CD4-positive, CD25-positive, alpha-beta regulatory T cell (primary cell): Measurements from ENCODE around the gene PLA2G6. TPM values are rescaled to one million over a fixed set of nuclear protein-coding genes. Genes with fewer than 3 reads are reported as not detected.
A peak's percentile ranks its signal among the peaks of the same experiment; 100 is the strongest.
"Not testable (repeated sequence)": the region's sequence is repeated elsewhere in the genome, so short reads cannot be mapped to it uniquely, and the experiment has no call there.

Experiments
- ATAC-seq, 2 donors: fragments of 150-1000 bp; cut with Tn5 transposase; one replicate each; pipeline ENCODE4 v1.10.0; 2021; ENCODE audit warnings: low read depth in 2 of 2, moderate number of reproducible peaks in 2 of 2, moderate library complexity in 1 of 2
- DNase-seq, 3 donors: peaks; one replicate each; pipeline versions ENCODE4 v3.0.0 to v3.0.0-alpha.2; 2012 to 2022; ENCODE audit warnings: mixed read lengths in 1 of 3
- H3K27ac ChIP-seq: one replicate; pipeline ENCODE4 v1.7.0; 2013; ENCODE audit warnings: mild to moderate bottlenecking, low read length; ENCODE audit not compliant: insufficient read depth, poor library complexity, severe bottlenecking
- H3K27me3 ChIP-seq: one replicate; pipeline ENCODE4 v1.7.0; 2013; ENCODE audit warnings: low read length; ENCODE audit not compliant: control insufficient read depth, insufficient read depth
- H3K36me3 ChIP-seq: one replicate; pipeline ENCODE4 v1.7.0; 2013; ENCODE audit warnings: mild to moderate bottlenecking, low read length, moderate library complexity; ENCODE audit not compliant: control insufficient read depth, insufficient read depth
- H3K4me1 ChIP-seq: 2 replicates; pipeline ENCODE4 v1.7.0; 2013; ENCODE audit warnings: mild to moderate bottlenecking, low read length; ENCODE audit not compliant: insufficient read depth, control insufficient read depth, poor library complexity, severe bottlenecking
- H3K4me3 ChIP-seq: one replicate; pipeline ENCODE4 v1.7.0; 2013; ENCODE audit warnings: low read depth, mild to moderate bottlenecking, low read length, moderate library complexity
- H3K9me3 ChIP-seq, 2 experiments: 1 replicate in 1 of 2; 2 replicates in 1 of 2; pipeline ENCODE4 v1.7.0; 2013; ENCODE audit warnings: low read length in 2 of 2, mild to moderate bottlenecking in 1 of 2, moderate library complexity in 1 of 2; ENCODE audit not compliant: control insufficient read depth in 2 of 2
- H3K27ac Mint-ChIP-seq, 3 donors: one replicate each; pipeline ENCODE4 v1.8.0; 2020 to 2022; ENCODE audit warnings: mild to moderate bottlenecking in 3 of 3, mixed read lengths in 3 of 3, moderate library complexity in 2 of 3
- H3K27me3 Mint-ChIP-seq: one replicate; pipeline ENCODE4 v1.8.0; 2022; ENCODE audit warnings: mild to moderate bottlenecking, mixed read lengths
- H3K36me3 Mint-ChIP-seq: one replicate; pipeline ENCODE4 v1.8.0; 2020; ENCODE audit warnings: mixed read lengths
- H3K4me1 Mint-ChIP-seq, 4 donors: one replicate each; pipeline ENCODE4 v1.8.0; 2020 to 2022; ENCODE audit warnings: mixed read lengths in 4 of 4, mild to moderate bottlenecking in 1 of 4
- H3K4me3 Mint-ChIP-seq, 4 donors: one replicate each; pipeline ENCODE4 v1.8.0; 2020 to 2022; ENCODE audit warnings: mild to moderate bottlenecking in 4 of 4, mixed read lengths in 4 of 4, moderate library complexity in 3 of 4
- H3K9me3 Mint-ChIP-seq, 7 donors: one replicate each; pipeline ENCODE4 v1.8.0; 2020 to 2022; ENCODE audit warnings: mixed read lengths in 7 of 7, mild to moderate bottlenecking in 3 of 7, moderate library complexity in 2 of 7
- polyA plus RNA-seq, 4 donors: library from polyadenylated mRNA; unstranded; fragments of 300-500 nt; fragmentation: Illumina TruSeq; gene quantifications; one replicate each; pipeline ENCODE4 v1.2.3, GENCODE V29; 2021
- total RNA-seq: library from RNA; stranded (reverse); gene quantifications from one replicate; pipeline ENCODE4 v1.2.3, GENCODE V29; 2022

Gene PLA2G6
- total and polyA plus RNA-seq, 5 donors from 2014 or later: 2.6 to 137 (median 5.5) TPM

DNA sequence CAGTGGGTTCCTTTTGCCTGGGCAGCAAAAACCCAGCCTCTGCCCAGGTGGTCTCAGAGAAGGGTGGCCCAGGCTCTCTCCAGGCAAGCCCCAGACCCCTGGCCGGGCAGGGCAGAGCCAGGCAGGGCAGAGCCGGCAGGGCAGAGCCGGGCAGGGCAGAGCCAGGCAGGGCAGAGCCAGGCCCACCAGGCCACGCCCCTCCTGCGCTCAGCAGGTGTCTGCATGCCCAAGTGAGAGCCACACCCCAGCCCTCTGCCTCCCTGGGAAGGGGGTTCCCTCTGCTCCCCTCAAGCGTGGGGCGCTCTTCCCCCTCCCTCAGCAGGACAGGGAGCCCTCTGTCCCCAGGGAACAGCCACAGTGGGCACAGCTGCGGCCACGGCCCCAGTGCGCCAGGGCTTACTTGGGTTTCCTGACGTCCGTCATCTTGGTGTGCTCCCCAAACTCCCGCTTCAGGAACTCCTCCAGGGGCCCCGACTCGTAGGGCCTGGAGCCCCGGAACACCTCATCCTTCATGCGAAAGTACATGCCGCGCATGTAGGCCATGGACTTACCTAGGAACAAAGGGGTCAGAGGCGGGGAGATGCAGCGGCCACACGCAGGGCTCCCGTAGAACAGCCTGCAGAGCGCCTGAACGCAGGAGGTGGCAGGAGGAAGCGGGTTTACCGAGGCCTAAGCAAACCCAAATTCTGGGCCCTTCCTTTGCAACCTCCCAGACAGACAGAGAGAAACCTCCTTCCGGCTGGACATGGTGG is 61.1 kb downstream of the PLA2G6 start:
- Histone ChIP-seq H3K27ac (no peak overlapping the region), H3K4me1 (no peaks in the 10 kb centered on the region), H3K4me3 (no peak overlapping the region), H3K9me3 (no peaks in the 10 kb centered on the region), H3K27me3 (no peaks in the 10 kb centered on the region), H3K36me3 (peaks cover 5% of the 10 kb centered on the region)
- no peak for DNase-seq
- H3K27me3 Mint-ChIP-seq: no peaks in the 10 kb centered on the region
- H3K27ac Mint-ChIP-seq: no peak overlapping the region
- no peaks in the 10 kb centered on the region for H3K9me3 Mint-ChIP-seq
- H3K4me3 Mint-ChIP-seq: no peak overlapping the region
- peaks cover 13% of the 10 kb centered on the region for H3K36me3 Mint-ChIP-seq
- ATAC-seq: no peak
- H3K4me1 Mint-ChIP-seq: no peaks in the 10 kb centered on the region

DNA sequence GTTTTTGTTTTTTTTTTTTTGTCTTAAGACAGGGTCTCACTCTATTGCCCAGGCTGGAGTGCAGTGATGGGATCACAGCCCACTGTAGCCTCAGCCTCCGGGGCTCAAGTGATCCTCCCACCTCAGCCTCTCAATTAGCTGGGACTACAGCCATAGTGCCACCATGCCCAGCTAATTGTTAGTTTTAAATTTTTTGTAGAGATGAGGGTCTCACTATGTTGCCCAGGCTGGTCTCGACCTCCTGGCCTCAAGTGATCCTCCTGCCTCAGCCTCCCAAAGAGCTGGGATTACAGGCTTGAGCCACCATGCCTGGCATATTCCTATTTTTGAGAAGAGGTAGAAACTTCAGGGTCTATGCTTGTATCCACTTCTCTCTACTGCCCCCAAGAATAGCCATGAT is 62.9 kb downstream of the PLA2G6 start:
- not testable (repeated sequence) for H3K4me1 ChIP-seq, DNase-seq, H3K9me3 ChIP-seq, ATAC-seq, H3K27me3 ChIP-seq, H3K9me3 Mint-ChIP-seq, H3K4me1 Mint-ChIP-seq, H3K27ac ChIP-seq, H3K27ac Mint-ChIP-seq, H3K4me3 ChIP-seq, H3K36me3 ChIP-seq, H3K4me3 Mint-ChIP-seq, H3K27me3 Mint-ChIP-seq
- H3K36me3 Mint-ChIP-seq: peaks cover 14% of the 10 kb centered on the region

DNA sequence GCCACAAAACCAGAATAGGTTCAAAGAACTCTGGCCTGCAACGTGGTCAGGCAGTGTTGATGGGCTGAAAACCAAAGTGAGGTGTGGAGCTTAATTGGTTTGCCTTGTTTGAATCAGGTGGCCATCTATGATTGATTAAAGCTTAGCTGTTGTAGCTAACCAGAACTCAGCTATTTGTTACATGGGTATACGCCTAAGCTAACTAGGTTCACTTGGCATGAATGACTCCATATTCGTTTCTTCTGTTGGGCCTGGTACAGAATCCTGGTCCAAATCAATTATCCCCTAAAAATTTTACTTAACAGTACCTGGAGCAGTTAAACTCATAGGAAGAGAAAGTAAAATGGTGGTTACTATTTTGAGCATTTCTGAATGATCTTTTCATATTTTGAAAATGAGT is 63.4 kb downstream of the PLA2G6 start:
- no peak overlapping the region for H3K27ac Mint-ChIP-seq
- no peak for ATAC-seq

DNA sequence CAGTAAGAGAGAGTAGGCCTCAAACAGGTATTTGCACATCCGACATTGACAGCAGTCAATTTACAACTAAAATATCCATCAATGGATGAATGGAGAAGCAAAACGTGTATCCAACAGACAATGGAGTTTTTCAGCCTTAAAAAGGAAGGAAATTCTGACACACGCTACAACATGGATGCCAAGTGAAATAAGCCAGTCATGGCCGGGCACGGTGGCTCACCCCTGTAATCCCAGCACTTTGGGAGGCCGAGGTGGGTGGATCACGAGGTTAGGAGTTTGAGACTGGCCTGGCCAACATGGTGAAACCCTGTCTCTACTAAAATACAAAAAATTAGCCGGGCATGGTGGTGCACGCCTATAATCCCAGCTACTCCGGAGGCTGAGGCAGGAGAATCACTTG is 64.1 kb downstream of the PLA2G6 start:
- H3K4me3 ChIP-seq, H3K4me3 Mint-ChIP-seq, H3K4me1 ChIP-seq, DNase-seq, H3K27me3 Mint-ChIP-seq, ATAC-seq, H3K36me3 ChIP-seq, H3K9me3 ChIP-seq, H3K9me3 Mint-ChIP-seq, H3K27ac ChIP-seq, H3K27ac Mint-ChIP-seq, H3K4me1 Mint-ChIP-seq, H3K27me3 ChIP-seq: not testable (repeated sequence)
- H3K36me3 Mint-ChIP-seq: peaks cover 16% of the 10 kb centered on the region

More for the DNA sequence above, 63.4 kb downstream of the PLA2G6 start:
- H3K27me3 ChIP-seq: no peaks in the 10 kb centered on the region
- no peak overlapping the region for H3K4me3 ChIP-seq
- H3K36me3 Mint-ChIP-seq: peaks cover 14% of the 10 kb centered on the region
- peaks cover 3% of the 10 kb centered on the region for H3K36me3 ChIP-seq
- peaks cover 5% of the 10 kb centered on the region for H3K27me3 Mint-ChIP-seq
- no peaks in the 10 kb centered on the region for H3K4me1 ChIP-seq
- H3K4me1 Mint-ChIP-seq: peaks cover 2 to 7% (median 4%) of the 10 kb centered on the region in 4 donors
- no peak for DNase-seq
- no peaks in the 10 kb centered on the region for H3K9me3 ChIP-seq
- no peak overlapping the region for H3K27ac ChIP-seq
- no peak overlapping the region for H3K4me3 Mint-ChIP-seq
- no peaks in the 10 kb centered on the region for H3K9me3 Mint-ChIP-seq

DNA sequence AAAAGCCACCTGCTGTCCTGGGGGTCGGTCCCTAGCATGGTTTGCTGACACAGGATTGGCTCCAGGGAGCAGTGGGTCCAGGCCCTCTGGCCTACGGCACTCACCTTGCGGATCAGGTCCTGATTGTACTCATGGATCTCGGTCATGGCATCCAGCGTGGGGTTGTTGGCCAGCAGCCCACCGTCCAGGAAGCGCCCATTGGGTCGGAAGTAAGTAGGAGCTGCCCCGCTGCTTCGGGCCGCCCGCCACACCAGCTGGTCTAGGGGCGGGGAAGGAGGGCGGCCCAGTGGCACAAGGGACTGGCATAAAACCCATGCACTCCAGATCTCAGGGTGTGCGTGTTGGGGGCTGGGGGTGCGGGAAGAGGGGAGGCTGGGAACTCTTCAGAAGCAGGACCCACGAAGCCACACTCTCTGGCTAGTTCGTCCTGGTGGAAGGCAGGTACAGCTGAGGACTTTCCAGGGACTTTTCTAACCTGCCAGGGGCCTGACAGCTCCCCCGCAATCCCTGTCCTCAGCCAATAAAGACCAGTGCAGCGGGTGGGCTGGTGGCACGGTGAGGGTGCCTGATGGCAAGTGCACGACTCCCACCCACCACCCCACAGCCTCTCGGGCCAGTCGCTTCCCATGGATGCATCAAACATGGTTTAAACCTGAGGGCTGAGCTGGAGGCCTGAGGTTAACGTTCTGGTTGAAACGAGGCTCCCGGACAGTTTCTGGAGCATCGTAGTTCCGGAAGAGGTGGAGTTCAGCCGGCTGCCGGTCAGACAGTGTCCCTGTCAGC is 66.0 kb downstream of the PLA2G6 start:
- Histone ChIP-seq H3K27ac (no peak overlapping the region), H3K36me3 (peaks cover 3% of the 10 kb centered on the region), H3K4me3 (no peak overlapping the region), H3K9me3 (no peaks in the 10 kb centered on the region), H3K4me1 (no peaks in the 10 kb centered on the region), H3K27me3 (no peaks in the 10 kb centered on the region)
- no peak overlapping the region for H3K27ac Mint-ChIP-seq
- peaks cover 5% of the 10 kb centered on the region for H3K27me3 Mint-ChIP-seq
- no peak for ATAC-seq
- H3K4me1 Mint-ChIP-seq: peaks cover 2 to 7% (median 4%) of the 10 kb centered on the region in 4 donors
- H3K36me3 Mint-ChIP-seq: peaks cover 16% of the 10 kb centered on the region
- H3K9me3 Mint-ChIP-seq: peaks cover 0 to 1% (median 0%) of the 10 kb centered on the region in 7 donors
- DNase-seq: no peak
- H3K4me3 Mint-ChIP-seq: no peak overlapping the region

DNA sequence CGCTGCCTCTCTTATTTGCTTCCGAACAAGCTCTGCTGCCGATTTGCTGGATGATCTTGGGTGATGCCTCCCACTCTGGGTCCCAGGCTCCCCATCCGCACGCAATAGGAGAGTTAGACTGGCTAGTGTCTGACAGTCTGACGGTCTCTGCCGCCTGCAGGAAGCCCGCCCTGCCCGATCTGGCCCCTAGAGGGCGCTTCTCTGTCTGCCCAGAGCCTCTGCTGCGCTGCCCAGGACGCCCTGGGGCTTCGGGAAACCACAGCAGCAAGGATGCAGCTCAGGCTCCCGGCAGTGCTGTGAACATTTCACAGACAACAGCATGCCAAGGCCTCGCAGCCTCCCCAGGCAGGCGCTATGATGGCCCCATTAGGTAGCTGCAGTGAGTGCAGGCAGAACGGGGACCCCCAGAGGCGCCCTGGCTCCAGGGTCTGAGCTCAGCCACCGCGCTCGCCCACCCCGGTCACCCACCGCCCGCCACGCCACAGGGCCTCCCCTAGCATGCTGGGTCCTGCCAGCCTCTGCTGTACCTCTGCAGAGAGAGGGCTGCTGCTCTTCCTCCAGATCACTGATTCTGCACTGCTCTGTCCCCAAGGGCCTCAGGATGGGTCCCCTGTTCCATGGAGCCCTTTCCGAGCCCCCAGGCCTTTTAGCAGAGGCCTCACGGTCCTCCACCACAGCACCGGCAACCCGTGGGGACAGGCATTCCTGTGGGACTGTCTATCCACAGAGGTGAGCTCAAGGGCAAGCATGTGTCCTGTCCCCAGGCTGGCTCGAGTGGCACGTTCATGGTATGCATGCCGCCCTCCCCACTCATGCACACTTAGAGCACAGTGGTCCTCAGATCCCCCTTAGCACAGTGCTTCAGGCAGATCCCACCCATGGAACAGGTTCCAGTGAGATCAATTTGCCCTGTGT is 66.9 kb downstream of the PLA2G6 start:
- Mint-ChIP-seq H3K4me1 (peaks cover 2 to 7% (median 4%) of the 10 kb centered on the region in 4 donors), H3K4me3 (peak overlapping the region in 2 of 4 donors; percentile 51 to 72), H3K9me3 (peaks cover 0 to 1% (median 0%) of the 10 kb centered on the region in 7 donors), H3K27ac (peak overlapping the region in 1 of 3 donors; percentile 31), H3K27me3 (peaks cover 5% of the 10 kb centered on the region), H3K36me3 (peaks cover 14% of the 10 kb centered on the region)
- H3K36me3 ChIP-seq: peaks cover 3% of the 10 kb centered on the region
- no peaks in the 10 kb centered on the region for H3K27me3 ChIP-seq
- H3K4me1 ChIP-seq: no peaks in the 10 kb centered on the region
- DNase-seq: peak; percentile 42 to 70 (median 62)
- no peak overlapping the region for H3K27ac ChIP-seq
- peak; percentile 62 to 70 for ATAC-seq
- no peak overlapping the region for H3K4me3 ChIP-seq
- H3K9me3 ChIP-seq: no peaks in the 10 kb centered on the region

DNA sequence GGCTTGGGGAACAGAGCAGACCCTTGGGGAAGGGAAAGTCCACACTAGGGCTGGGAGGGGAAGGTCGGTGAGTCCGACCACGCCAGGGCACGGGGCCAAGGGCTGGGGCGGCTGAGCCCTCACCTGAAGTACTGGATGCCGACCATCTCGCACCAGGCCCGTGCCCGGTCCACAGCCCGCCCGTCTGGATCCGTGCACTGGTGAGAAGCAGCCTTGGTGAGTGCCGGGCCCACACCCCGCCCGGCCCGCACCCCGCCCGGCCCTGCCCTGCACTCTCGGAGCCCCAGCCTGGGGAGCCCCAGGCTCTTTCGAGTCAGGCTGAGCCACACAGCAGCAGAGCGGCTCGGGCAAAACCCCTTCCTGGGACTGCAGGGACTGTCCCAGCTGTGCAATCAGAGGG is 69.2 kb downstream of the PLA2G6 start:
- DNase-seq (no peak), ATAC-seq (no peak)
- Histone ChIP-seq H3K27ac (no peak overlapping the region), H3K27me3 (no peaks in the 10 kb centered on the region), H3K4me3 (no peak overlapping the region), H3K9me3 (no peaks in the 10 kb centered on the region), H3K4me1 (no peaks in the 10 kb centered on the region), H3K36me3 (peaks cover 3% of the 10 kb centered on the region)
- H3K4me1 Mint-ChIP-seq: peaks cover 2 to 7% (median 4%) of the 10 kb centered on the region in 4 donors
- peaks cover 10% of the 10 kb centered on the region for H3K36me3 Mint-ChIP-seq
- no peak overlapping the region for H3K4me3 Mint-ChIP-seq
- no peak overlapping the region for H3K27ac Mint-ChIP-seq
- peaks cover 0 to 1% (median 0%) of the 10 kb centered on the region in 7 donors for H3K9me3 Mint-ChIP-seq
- H3K27me3 Mint-ChIP-seq: peaks cover 10% of the 10 kb centered on the region
